ENCODE measurements around the gene FAM114A1.

FAM114A1 gene

DNA sequence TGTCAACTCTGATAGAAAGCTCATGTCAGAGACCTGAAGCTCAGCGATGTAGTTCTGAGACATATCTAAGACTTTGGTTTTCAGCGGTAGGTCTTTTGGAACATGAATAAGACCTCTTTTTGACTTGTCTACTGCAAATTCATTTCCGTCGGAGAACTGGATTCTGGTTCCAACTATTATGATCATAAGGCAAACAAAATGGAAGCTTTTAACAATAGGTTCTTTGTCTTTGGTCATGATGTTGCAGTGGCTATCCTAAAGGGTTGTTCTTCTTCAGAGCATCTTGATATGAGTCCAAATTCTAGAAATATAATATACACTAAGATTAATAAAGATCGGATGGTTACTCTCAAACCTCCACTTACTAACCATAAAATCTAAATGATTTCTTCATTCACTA, 38.4 kb upstream of the FAM114A1 start:
- TF ChIP-seq, protein P1, sequence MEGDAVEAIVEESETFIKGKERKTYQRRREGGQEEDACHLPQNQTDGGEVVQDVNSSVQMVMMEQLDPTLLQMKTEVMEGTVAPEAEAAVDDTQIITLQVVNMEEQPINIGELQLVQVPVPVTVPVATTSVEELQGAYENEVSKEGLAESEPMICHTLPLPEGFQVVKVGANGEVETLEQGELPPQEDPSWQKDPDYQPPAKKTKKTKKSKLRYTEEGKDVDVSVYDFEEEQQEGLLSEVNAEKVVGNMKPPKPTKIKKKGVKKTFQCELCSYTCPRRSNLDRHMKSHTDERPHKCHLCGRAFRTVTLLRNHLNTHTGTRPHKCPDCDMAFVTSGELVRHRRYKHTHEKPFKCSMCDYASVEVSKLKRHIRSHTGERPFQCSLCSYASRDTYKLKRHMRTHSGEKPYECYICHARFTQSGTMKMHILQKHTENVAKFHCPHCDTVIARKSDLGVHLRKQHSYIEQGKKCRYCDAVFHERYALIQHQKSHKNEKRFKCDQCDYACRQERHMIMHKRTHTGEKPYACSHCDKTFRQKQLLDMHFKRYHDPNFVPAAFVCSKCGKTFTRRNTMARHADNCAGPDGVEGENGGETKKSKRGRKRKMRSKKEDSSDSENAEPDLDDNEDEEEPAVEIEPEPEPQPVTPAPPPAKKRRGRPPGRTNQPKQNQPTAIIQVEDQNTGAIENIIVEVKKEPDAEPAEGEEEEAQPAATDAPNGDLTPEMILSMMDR (IDR thresholded peaks at IDR 0.05; ENCODE audit: low read depth, low read length), result no peak
- no peak for DNase-seq (ENCODE audit: extremely low read depth, low read depth)

DNA sequence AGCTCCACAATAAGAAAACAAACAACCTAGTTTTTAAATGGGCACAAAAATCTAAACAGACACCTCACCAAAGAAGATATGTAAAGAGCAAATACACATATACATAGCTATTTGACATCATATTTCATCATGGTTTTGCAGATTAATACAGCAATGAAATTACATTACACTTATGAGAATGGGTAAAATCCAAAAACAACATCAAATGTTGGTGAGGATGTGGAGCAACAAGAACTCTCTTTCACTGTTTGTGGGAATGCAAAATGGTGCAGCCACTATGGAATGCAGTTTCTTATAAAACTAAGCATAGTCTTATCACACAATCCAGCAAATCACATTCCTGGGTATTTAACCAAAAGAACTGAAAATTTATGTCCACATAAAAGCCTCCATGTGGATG, 36.0 kb upstream of the FAM114A1 start:
- TF ChIP-seq, protein P1 (IDR thresholded peaks at IDR 0.05; ENCODE audit: low read depth, low read length), result no peak
- DNase-seq (ENCODE audit: extremely low read depth, low read depth), result no peak

DNA sequence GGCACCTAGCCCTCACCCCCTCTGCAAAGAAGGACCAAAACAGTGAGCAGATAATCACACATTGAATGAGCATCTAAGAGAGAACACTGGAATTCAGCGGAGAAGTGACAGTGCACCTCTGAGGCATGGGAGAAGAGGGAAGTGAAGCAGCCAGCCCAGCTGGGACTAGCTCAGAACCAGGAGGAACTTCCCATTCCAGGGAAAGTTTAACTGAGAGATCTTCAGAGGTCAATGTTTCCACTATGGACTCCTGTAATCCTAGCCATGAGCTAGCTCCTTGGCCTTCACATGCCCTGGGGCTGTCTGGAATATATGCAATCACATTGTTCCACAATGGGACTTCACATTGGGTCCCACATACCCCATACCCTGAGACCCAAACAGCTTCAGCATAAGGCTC, 35.4 kb upstream of the FAM114A1 start:
- no peak for DNase-seq (ENCODE audit: extremely low read depth, low read depth)
- TF ChIP-seq, protein P1 (IDR thresholded peaks at IDR 0.05; ENCODE audit: low read depth, low read length), result no peak

DNA sequence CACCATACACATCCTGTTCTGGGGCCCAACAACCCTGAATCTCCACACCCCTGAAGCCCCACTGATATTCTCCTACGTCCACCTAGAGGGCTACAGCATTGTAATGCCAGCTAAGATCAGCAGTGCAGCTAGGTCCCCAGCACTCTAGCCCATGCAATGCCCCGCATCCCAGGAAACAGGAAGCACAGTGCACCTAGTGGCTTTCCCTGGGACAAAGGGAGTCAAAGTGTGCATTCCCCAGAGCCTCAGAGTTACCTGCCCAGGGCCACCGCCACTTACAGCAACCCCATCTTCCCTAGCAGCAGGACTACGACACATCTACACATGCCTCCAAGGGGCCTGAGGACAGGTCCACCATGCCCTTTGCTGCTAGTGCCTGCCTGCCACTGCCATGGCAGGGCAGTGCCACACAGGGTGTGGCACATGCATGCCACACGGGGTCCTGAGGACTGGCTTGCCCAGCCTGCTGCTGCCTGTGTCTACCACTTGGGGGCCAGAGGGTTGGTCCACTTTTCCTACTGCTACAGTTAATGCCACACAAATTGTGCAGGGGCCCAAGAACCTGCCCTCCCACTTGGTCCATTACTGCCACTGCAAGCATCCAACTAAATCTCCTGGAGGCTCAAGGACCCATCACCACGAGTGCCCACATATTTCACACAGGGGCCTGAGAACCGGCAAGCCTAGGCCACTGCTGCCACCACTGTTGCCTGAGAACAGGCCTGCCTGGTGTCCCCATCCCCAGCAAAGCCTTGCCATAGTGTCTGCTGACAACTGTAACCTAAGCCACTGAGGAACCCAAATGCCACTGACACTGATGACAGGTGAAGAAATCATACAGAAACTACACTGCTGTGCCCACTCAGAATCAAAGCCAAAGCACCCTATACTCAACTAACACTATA, 34.7 kb upstream of the FAM114A1 start:
- DNase-seq (ENCODE audit: extremely low read depth, low read depth), result no peak
- TF ChIP-seq, protein P1 (IDR thresholded peaks at IDR 0.05; ENCODE audit: low read depth, low read length), result no peak; the same call in 1 of the 2 replicates

DNA sequence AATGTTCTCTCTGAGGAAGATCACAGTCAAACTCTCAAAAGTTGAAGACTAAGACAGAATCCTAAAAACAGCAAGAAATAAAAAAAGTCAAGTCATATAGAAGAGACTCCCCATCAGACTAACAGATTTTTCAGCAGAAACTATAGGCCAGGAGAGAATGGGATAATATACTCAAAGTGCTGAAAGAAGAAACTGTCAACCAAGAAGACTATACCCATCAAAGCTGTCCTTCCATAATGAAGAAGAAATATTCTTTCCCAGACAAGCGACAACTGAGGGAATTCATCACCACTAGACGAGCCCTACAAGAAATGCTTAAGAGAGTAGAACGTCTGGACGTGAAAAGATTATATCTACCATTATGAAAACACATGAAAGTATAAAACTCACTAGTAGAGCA, 33.0 kb upstream of the FAM114A1 start:
- TF ChIP-seq, protein P1 (IDR thresholded peaks at IDR 0.05; ENCODE audit: low read depth, low read length), result no peak
- no peak for DNase-seq (ENCODE audit: extremely low read depth, low read depth)

DNA sequence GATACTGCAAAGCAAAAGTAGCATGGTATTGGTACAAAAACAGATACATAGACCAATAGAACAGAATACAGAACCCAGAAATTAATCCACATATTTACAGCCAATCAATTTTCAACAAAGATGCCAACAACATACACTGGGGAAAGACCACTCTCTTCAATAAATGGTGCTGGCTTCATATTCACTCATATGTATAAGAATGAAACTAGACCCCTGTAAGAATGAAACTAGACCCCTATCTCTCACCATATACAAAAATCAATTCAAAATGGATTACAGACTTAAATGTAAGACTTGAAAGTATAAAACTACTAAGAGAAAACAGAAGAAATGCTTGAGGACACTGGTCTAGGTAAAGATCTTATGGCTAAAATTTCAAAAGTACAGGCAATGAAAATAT, 30.3 kb upstream of the FAM114A1 start:
- TF ChIP-seq, protein P1 (IDR thresholded peaks at IDR 0.05; ENCODE audit: low read depth, low read length), result no peak
- DNase-seq (ENCODE audit: extremely low read depth, low read depth), result no peak

DNA sequence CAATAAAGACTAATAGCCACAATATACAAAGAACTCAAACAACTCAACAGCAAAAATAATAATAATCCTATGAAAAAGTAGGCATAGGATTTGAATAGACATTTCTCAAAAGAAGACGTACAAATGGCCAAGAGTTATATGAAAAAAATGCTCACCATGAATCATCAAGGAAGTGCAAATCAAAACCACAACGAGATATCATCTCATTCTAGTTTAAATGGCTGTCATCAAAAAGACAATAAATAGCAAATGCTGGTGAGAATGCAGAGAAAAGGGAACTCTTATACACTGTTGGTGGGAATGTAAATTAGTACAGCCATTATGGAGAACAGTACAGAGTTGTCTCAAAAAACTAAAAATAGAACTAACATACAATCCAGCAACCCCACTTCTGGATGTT, 29.8 kb upstream of the FAM114A1 start:
- TF ChIP-seq, protein P1 (IDR thresholded peaks at IDR 0.05; ENCODE audit: low read depth, low read length), result no peak
- DNase-seq (ENCODE audit: extremely low read depth, low read depth), result no peak

Data from AG09319 (cell line).